HG03175 (cell line): Measurements from ENCODE around the gene ZNF827.

ENCODE experiments used
- ATAC-seq: cut with Tn5 transposase; IDR thresholded peaks from one replicate; pipeline ENCODE4 v1.9.1; 2021; ENCODE audit warnings: mild to moderate bottlenecking, moderate library complexity; ENCODE audit not compliant: unreplicated experiment

The ZNF827 gene, protein sequence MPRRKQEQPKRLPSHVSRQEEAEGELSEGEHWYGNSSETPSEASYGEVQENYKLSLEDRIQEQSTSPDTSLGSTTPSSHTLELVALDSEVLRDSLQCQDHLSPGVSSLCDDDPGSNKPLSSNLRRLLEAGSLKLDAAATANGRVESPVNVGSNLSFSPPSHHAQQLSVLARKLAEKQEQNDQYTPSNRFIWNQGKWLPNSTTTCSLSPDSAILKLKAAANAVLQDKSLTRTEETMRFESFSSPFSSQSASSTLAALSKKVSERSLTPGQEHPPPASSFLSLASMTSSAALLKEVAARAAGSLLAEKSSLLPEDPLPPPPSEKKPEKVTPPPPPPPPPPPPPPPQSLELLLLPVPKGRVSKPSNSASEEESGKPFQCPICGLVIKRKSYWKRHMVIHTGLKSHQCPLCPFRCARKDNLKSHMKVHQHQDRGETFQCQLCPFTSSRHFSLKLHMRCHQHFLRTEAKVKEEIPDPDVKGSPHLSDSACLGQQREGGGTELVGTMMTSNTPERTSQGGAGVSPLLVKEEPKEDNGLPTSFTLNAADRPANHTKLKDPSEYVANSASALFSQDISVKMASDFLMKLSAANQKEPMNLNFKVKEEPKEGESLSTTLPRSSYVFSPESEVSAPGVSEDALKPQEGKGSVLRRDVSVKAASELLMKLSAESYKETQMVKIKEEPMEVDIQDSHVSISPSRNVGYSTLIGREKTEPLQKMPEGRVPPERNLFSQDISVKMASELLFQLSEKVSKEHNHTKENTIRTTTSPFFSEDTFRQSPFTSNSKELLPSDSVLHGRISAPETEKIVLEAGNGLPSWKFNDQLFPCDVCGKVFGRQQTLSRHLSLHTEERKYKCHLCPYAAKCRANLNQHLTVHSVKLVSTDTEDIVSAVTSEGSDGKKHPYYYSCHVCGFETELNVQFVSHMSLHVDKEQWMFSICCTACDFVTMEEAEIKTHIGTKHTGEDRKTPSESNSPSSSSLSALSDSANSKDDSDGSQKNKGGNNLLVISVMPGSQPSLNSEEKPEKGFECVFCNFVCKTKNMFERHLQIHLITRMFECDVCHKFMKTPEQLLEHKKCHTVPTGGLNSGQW

DNA sequence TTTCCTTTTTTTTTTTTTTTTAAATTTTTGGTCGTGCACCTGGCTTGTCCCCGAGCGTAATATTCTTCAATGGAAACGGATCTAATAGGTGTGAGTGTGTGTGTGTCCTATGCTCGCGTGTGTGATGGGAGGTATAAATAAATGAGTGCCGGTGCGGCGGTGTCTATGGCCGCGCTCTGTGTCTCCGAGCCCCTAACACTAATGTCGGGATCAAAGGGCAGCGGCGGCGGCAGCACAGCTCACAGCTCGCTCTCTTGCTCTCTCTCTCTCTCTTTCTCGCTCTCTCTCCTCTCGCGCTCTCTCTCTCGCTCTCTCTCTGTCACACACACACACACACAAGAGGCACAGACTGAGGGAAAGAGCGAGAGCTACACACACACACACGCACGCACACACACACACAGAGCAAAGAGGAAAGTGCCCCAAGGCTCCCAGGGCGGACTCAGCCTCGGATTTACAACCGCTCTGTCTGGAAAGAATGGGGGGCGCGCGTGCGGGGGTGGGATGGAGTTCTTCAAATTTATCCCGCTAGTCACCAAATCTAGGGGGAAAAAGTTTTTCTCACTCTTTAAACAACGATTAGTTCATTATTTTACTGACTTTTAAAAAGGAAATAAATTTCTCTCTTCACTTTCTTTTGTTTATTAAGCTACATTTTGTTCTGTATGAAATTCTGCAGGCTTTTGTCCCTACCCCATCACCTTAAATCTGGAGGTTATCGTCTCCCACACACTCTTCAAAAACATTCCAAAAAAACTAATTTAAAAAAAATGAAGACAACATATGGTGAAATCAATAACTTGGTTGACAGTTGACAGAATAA, at the start of gene ZNF827:
Gene ZNF827, minus strand, starts transcription at position 206 of the 823 bp plus-strand sequence. CDS start 416 bp downstream, outside the sequence.
- peak; percentile 40 for ATAC-seq

DNA sequence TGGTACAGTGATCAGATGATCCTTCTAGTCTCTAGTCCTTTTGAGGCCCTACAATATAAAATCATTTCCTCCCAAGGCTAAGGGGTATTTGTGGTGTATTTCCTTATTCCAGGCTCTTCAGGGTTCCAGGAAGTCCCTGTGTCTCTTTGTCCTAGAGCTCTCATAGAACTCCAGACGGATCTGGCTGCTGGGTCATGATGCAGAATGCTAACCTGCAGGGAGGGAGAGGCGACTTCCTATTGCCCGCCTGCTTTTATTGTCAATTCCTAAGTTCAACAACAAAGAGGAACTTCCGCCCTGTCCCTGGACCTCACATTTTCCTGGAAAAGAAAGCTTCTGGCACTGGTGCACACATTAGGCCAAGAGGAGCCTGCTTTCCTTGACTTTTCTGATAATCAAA, 45.9 kb upstream of the ZNF827 start:
- no peak for ATAC-seq

DNA sequence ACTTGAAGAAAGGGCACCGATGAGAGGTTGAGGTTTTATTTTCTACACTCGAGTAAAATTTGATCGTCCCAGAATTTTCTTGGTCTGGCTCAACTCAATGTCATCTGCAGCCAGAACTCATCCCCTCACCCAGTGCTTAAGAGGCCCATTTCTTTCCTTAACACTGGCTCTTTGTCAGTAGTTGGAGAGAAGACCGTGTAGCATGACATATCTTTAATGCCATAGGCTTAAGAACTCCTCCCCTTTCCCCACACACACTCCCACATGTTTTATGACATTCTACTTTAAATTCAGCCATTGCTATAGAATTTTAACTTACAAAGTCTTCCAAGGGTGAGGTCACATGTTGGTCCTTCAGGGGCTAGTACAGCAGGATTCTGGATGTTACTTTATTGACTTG, 44.2 kb upstream of the ZNF827 start:
- ATAC-seq: no peak

DNA sequence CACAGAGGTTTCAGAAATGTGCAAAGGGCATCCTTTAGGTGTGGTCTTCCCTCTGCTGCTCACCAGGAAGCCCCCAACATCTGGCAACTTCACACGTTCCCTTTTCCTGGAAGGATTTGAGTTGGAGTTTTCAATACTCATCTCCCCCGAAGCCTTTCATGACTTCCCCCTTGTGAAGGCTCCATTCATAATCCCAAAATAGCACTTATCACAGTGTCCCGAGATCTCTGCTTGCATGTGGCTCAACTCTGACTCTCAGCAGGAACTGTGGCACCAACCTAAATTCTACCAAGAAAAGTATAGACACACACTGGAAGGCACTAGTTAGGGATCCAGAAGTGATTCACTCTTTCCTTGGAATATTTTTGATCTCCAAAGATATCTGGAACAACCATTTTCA, 40.5 kb upstream of the ZNF827 start:
- no peak for ATAC-seq

DNA sequence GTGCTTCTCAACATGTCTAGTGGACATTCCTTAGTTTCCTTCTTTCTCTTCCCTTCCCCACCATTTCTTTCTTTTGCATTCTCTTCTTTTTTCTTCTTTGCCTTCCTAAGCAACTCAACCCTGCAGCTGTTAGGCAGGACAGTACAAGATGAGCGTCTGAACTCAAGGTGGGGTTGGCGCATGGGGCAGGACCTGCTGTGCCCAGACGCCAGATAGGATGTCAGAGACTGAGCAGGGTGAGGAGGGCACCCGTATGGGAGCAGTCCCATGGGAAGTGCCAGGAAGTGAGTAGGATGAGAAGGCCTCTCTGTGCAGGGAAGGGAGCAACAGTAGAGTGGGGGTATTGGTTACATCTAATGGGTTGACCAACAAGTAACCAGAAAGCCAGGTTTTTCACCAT, 38.1 kb upstream of the ZNF827 start:
- no peak for ATAC-seq

DNA sequence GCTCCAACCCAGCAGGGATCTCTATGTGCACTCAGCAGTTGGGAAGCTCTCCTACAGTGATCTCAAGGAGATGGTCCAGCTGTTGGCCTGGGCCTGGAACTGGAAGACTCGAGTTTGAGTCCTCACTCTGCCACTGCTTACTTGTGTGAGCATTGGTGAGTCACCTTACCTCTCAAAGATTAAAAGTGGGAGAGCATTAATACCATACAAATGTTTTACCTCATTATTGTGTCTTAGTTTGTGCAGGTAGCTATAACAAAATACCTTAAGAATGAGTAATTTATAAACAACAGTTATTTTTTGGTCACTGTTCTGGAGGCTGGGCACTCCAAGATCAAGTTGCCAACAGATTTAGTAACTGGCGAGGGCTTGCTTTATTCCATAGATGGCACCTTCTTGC, 21.4 kb upstream of the ZNF827 start:
- ATAC-seq: no peak

DNA sequence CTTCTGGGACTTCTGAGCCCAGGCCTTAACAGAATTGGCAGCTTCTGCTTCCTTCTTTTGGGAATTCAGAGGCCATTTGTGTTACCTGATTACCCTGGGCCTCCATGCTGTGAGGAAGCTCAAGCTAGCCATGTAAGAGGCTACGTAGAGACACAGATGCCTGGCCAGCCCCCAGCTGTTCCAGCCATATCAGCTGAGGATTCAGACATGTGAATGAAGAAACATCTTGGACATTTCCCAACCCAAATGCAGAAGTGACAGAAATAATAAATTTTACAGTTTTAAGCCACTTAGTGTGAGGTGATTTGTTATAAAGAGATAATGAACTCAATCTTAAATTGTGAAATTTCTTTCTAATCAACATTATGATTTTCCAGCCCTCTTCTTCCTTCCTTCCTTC, 18.7 kb upstream of the ZNF827 start:
- no peak for ATAC-seq

DNA sequence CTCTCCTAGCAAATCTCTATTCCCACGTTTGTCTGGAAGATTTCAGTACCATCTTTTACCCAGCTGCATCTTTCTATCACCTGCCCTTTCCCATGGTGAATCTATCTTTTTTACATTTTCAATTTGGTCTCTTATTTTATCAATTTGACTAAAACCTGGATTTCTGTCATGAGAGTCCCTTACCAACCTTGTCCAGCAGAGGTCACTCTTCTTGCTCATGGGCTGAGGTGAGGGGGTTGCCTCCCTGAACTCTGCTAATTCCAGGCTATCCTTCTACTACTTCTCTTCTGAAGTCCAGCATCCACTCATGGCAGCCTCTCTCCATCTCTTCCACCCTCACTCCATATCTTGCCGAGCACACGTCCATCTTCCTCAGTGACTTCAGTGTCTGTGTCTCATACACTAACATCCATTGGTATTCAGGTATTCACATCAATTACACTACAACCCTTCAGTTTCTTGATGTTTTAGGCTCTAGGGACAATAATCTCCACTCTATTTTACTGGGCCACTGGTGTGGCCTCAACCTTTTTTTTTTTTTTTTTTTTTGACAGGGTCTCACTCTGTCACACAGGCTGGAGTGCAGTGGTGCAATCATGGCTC, 17.8 kb upstream of the ZNF827 start:
- peak; percentile 68 for ATAC-seq

DNA sequence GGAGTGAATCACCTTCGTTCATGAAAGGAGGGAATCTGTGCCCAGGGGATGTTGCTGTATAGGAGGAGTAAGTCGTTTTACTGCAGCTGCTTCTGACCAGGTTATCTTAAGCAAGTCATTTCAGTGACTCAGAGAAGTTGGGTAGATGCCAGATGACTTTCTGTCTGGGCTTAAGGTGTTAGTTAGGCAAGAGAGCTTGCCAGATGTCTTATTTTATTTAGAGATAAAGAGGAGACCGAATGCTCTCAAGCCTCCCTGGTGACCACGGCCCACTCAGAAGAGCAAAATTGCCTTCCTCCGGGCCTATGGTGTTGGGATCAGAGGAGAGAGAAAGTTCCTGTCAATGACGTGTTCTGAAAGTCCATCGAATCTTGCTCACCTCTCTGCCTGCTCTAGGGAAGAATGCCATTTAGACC, 16.3 kb upstream of the ZNF827 start:
- no peak for ATAC-seq

DNA sequence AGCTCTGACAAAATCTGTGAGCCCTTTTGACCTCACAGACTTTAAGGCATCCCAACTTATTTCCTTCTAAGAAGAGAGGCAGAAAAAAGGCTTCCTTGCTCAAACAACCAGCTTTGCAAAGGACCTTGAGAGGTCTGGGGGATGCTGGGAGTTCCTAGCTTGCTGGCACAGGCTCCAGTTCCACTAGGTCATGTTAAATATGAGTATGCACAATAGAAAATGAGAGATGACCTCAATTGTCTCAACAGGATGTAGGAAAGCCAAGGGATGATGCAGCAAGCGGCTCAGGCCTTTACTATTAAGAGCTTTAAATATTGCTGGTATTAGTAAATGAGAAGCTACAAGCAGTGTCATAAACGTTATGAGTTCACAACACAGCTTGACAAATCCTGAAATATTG, 13.3 kb upstream of the ZNF827 start:
- ATAC-seq: no peak

DNA sequence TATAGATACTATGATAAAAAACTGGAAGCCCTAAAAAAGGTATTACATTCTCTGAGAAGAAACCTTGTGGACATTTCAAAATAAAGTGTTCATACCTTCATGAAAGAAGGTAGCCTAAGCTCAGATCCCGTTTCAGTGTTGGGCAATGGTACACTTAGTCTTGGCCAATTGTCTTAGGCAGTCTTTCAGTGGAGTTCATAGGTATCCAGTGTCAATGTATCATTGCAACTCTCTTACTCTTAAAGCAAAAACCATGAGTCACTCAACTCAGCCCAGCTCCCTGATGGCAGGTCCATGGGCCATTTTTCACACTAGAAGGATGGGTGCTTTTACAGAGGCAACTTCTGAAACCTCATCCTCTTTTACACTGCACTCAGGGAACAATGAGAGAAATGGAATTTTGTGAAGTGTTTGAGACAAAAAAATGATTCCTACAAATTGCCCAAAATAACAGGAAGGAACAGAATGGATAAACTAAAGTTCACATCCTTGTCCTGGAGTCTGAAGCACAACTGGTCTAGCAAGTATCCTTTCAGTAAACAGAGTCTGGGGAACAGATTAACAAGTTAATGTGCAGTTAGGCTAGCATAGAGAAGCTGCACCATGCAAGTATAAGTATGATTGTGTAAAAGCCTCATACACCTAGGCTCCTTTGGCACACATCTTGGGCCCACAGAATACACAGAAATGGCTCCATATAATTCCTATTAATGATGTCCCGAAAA, 7.0 kb upstream of the ZNF827 start:
- no peak for ATAC-seq

DNA sequence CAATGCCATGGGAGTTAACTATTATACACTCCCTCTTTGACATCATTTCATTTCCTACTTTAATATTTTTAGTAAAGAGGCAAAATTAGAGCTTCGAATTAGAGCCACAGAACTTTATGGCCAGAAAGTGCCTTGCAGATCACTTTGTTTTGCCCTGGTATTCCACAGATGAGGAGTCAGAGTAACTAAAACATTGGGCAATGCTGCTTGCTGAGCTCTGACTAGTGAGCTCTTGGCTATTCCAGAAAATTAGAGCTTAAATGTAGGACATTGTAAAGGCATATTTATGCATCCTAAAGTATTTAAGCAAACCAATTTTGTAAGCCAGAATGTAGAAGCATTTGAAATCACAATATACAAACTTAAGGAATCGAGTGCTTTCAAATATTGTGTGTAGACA, 6.3 kb upstream of the ZNF827 start:
- ATAC-seq: no peak

DNA sequence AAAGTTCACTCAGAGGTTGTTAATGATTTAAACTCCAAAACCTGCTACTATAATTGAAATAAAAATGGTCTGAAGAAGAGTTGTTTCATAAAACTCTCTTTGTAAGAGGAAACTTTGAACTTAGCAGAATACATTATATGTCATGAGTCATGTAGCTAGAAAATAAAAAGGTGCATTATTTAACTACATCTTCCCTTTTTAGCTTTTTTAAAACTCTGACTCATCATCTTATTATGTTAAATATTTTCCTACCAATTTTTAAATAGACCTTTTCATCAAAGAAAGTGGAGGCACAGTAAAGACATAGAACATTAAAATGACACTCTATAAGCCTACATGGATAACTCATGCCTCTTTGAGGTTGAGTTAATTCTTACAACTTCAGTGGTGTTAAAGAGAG, 1.2 kb upstream of the ZNF827 start:
- no peak for ATAC-seq

DNA sequence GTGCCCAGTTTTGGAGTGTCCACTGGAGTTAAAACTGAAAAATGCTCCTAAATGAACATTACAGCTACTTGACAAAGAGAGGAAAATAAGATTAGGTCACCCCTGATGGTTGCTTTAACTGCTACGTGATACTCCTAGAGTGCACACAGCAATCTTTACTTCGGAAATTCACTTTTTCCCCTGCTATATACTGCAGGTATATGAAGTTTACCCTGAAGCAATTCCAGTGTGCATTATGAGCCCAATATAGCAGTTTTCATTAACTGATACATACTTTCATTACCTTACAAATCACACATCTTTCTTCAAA, 773 bp upstream of the ZNF827 start:
- no peak for ATAC-seq

DNA sequence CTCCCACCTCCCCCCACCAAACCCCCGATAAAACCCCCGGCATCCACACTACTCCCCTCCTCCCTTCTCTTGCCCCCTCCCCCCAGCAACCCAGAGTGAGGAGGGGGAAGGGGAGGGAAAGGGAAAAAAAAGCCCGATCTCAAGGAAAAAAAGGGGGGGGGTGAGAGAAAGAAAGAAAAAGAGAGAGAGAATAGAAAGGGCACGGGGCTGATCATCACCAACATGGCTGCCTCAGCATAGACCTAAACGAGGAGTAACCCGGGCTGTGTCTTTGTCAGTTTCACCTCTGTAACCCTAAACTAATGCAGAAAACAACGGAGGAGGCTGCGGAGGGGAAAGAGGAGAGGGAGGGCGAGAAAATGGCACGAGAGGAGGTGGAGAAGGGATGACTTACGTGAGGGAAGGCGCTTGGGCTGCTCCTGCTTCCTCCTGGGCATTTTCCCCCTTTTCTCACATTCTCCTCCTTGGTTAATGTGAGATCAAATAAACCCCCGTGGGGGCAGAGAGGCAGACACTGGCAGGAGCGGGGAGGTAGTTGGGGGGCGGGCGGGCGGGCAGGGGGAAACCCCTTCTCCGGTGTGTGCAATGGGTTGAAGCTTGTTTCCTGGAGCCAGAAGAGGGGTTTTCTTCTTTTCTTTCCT, 532 bp downstream of the ZNF827 start:
- ATAC-seq: peak; percentile 13

DNA sequence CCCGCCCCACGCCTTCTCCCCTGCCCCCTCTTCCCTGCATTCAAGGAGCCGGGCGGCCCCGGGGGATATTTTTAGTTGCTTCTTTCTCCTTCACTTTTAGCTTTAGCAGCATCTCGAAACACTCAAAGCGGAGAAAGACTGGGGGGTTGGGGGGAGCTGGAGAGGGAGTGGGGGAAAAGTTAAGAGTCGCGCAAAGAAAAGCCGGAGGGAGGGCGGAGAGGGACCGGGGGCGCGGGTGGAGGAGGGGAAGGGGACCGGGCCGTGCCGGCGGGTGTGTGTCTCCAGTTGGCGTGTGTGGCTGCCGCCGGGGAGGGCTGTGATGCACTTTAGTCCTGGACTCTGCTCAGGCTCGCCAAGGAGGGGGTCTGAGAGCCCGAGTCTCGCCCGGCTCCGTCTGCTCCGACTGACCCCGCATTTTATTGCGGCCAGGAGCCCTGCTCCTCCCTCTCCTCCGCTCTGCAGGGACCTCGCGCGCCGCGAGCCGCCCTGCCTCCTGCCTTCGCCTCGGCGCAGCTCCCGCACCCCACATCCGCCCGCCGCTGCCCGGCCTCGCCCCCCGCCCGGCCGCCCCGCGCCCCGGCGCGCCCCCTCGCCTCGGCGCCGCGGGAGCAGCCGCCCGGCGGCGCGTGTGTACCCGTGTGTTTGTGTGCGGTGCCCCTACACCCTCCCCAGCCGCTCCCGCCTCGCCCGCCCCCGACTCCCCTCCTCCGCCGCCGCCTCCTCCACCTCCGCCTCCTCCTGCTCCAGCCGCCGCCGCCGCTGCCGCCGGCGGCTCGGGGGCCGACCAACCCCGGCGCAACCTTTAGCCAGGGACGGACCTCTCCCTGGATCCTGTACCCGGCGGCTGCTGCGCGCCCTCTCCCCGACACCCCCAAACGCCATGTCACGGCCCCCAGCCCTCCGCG, 1.4 kb downstream of the ZNF827 start:
- peak; percentile 27 for ATAC-seq

DNA sequence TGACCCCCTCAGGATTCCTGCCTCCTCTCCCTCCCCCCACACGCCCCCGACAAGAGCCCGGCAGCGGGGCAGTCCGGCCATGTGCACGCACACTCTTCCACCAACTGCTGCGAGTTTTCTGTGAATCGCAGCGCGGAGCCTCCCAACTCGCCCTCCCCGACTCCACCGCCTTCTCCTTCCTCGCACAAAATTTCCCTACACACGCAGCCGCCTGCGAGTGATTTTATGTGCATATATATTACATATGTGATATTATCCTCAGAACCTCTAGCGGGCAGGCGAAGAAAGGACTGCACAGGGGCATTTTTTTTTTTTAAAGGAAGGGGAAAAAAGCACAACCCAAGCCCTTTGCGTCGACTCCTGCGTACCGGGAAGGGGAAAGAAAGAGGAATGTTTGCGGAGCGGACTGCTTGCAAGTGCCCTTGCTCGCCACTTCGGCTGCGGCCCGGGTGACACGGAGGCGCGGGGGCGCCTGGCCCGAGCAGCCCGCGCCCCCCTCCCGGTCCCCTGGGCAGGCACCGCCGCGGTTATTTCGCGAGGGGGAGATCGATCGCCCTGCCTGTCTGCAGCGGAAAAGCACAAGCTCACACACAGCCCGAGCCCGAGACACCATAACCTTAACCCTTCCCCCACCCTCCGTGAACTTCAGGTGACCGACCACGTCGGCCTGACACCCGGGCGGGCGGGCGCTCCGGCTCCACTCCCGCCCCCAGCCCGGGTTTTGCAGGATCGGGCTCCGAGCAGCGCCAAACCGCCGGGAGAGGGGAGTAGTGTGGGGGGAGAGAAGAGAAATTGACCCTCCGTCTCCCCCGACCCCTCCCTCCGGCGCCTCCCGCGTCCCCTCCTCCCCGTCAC, 2.3 kb downstream of the ZNF827 start:
- peak; percentile 61 for ATAC-seq
